ENCODE results near the gene RPS19.

GRCh38 chr19:41837981-41838708 lies 21.9 kb upstream of the RPS19 start:
- TF ChIP-seq CTCF (IDR thresholded peaks at IDR 0.05; ENCODE audit: insufficient read depth, low read depth, low read length) (no peak), EZH2 (IDR thresholded peaks at IDR 0.05; ENCODE audit: insufficient read depth, low read length) (no peak)

Measured in astrocyte (in vitro differentiated cells and primary cell).